GM19035 (cell line): ENCODE results near the gene NXT1.
"Not testable (repeated sequence)": the region's sequence is repeated elsewhere in the genome, so short reads cannot be mapped to it uniquely, and the experiment has no call there.

Source experiments
- ATAC-seq: cut with Tn5 transposase; IDR thresholded peaks from one replicate; pipeline ENCODE4 v1.9.1; 2021; ENCODE audit not compliant: unreplicated experiment

NXT1 gene

DNA sequence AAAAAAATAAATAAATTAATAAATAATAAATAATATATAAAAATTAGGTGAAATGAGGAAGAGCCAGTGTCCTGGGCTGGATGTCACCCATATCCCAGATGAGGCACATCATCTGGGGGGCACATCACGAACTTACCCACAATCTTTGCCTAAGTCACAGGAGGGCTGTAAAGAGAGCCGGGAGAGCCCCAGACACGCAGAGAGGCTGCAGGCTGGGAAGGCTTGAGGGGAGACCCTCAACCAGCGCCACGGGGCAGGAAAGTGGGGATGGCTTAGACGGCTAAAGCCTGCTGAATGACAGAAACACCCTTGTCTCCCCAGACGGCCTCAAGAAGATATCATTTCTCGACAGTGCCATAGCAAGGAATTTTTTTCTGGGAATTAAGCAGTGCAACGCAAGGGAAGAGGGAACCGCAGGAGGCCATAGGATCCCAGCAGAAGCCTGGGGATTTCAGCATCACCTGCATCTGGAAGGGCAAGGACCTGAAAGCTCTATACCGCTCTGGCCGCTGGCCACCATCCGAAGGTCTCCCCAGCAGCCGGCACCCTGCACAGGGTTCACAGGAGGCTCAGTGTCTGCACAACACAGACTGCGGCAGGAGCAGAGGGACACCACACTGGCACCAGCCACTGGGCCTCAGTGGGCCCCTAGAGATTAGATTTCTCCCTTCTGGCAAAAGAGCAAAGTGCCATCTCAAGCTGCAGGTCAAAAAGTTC is 22.8 kb upstream of the NXT1 start:
- ATAC-seq, result no peak

DNA sequence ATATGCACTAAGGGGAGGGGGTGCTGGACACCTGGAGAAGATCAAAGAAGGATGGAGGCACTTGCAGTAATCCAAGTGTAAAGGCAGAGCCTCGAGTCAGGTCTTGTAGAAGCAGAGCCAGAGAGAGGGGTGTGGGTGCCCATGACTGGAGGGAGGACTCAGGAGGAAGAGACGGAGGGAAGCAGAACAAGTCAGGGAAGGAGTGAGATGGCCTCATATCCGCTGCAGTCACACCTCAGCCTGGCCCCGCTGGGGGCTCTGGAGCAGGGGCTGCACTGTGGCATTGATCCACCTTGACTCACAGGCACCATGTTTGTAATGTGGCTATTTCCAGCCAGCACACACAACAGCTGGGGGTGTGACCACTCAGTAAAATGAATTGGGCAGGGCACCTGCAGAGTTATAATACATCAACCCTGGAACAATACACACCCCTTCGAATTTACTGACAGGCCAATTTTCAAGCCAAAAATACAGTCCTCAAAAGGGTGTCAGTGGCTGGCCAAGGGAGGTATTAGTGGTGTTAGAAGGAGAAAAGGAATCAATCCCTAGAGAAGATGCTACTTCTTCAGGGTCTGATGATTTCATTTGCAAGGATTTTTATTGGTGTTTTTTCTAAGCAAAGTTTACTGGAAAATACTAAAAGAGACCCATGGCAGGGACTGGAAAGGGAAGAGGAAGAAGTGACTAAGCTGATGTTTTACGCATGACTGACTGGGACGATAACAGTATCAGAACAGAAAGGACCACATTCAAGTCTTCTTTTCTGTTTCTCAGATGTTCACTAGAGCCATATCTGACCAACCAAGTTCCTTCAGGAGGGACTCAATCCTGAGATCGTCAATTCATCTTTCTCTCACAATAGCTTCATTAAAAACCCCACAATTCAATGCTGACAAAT is 18.9 kb upstream of the NXT1 start:
- ATAC-seq, result no peak

DNA sequence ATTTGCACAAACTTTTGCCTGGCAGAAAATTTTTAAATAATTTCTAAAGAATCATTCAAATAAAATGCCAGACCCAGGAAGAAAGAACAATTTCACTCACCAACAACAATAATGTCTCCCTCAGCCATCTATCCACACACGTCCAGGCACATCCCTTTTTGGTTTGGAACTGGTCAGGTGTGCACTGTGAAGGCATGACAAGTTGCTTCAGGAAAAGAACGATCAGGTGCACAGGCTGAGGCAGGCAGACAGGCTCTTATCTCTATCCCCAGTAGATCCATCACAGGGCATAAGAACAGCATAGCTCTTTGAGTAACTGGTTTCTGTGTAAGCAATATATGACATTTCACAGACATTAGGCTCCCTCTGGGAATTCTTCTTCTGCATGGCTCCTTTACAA is 18.1 kb upstream of the NXT1 start:
- ATAC-seq, result no peak

DNA sequence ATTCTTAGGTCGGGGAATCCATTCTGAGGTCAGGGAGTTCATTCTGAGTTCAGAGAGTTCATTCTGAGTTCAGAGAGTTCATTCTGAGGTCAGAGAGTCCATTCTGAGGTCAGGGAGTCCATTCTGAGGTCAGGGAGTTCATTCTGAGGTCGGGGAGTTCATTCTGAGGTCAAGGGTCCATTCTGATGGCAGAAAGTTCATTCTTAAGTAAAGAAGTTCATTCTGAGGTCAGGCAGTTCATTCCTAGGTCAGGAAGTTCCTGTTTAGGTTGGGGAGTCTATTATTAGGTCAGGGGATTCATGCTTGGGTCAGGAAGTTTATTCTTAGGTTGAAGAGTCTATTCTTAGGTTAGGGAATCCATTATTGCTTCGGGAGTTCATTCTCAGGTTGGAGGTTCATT is 16.5 kb upstream of the NXT1 start:
- no peak for ATAC-seq

DNA sequence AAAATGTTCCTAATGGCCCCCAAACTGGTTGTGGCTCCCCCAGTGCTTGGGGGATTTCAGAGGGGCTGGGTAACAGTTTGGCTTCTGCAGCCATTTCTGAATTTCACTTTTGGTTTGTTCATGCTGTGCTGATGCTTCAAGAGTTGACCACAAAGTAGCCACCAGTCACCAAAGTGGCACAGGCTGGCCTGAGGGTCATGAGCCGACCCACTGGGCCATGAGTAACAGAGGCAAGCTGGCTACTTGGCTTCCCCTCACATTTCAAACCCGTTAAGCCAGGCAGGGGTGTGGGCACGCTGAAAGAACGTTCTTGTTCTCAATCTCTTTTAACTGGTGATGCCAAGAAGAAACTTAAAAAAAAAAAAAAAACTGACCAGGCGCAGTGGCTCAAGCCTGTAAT is 15.1 kb upstream of the NXT1 start:
- no peak for ATAC-seq

DNA sequence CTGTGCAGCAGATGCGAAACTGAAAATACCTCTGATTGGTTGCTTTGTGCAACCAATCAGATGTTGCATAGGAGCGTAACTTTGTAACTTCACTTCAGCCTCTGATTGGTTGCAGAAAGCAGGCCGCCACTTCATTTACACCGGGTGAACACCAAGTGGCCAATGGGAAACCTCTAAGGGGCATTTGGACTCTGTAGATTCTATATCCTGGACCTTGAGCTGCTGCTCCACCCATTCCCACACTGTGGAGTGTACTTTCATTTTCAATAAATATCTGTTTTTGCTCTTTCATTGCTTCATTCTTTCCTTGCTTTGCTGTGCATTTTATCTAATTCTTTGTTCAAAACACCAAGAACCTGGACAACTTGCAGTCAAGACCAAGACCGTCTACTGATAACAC is 14.1 kb upstream of the NXT1 start:
- ATAC-seq, result no peak

DNA sequence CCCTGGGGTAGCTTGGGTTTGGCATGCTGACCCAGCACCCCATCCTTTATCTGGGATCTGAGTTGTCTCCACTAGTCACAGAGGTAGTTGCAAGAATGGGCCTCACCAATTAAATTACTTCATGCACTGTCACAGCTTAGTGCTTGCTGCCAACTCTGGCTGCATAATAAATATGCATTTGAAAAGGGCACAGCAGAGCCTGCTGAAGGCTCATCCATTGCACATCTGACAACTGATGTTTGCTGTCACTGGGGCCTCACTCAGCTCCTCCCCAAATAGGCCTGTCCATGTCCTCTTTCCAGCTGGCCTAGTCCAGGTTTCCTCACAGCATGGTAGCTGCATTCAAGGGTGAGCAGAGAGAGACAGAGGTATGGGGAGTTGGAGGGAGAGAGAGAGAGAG is 13.3 kb upstream of the NXT1 start:
- ATAC-seq, result no peak

DNA sequence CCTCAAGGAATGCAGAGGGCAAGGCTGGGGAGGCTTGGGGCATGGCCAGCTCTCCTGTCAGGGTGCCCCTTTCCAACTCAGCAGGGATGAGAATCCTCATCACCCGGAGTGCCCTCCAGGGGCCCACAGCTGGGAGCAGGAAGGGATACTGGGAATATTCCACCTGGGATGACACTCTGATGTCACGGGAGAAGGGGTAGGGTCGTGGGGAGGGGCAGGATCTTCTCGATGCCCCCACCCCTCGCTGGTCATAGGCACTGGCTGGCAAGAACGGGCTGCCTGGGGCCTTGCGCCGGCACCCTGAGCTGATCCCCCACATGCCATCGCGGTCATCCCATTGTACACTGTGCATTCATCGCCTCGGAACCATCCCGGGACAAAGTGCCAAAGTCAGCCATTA is 10.6 kb upstream of the NXT1 start:
- no peak for ATAC-seq

DNA sequence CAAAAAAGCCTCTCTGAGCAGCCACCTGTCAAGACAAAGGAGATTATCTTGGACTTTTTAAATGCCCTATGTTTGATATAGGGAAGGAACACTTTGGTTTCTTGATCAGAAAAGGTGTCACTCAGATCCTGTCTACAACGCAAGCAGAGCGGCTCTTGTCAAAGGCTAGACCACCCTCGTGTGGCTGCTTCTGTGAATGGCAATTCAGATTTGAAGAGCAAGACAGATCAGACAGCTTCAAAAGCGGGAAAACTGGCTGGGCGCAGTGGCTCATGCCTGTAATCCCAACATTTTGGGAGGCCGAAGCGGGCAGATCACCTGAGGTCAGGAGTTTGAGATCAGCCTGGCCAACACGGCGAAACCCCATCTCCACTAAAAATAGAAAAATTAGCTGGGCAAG is 10.1 kb upstream of the NXT1 start:
- ATAC-seq, result no peak

DNA sequence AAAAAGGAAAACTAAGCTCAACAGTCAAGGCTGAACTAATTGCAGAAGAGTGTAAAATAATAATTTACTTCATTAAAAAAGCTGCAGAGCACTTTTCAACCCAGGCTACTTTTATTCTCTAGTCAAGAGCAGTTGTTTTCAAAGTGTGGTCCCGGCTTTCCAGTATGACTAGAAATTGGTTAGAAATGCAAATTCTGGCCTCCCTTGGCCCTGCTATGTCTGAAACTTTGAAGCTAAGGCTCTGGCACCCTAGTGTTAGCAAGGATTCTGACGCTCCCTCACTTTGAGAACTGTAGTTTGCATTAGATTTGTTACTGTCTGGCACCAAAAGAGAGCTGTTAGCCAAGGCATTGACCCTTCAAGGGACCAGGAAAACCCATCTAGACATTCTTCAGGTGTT is 9.5 kb upstream of the NXT1 start:
- ATAC-seq, result peak; percentile 71

DNA sequence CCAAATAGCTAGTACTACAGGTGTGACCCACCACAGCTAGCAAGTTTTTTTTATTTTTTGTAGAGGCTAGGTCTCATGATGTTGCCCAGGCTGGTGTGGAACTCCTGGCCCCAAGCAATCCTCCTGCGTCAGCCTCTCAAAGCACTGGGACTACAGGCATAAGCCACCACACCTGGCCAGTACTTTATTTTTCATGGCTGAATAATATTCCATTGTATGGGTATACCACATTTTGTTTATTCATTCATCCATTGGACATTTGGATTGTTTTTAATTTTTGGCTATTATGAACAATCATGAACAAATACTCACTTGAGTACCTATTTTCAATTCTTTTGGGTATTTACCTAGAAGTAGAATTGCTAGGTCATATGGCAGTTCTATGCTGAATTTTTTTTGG is 7.0 kb upstream of the NXT1 start:
- no peak for ATAC-seq

DNA sequence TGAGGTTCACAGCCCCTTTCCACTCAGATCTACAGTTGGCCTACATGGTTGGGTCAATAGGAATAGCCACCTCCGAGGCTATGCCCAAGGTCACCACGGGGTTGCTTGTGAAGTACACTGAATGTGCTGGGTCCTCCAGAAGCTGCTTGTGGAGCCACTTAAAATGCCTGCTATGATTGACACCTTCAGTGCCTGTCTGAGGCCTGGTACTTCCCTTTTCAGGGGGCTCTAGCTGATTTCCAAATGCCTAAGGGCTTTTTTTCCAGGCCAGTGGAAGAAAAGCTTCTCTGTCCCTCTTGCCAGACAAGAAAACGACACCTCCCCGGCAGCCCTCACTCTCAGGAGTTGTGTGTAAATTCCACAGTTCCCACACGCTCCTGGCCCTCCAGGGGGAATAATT is 6.3 kb upstream of the NXT1 start:
- ATAC-seq, result no peak

DNA sequence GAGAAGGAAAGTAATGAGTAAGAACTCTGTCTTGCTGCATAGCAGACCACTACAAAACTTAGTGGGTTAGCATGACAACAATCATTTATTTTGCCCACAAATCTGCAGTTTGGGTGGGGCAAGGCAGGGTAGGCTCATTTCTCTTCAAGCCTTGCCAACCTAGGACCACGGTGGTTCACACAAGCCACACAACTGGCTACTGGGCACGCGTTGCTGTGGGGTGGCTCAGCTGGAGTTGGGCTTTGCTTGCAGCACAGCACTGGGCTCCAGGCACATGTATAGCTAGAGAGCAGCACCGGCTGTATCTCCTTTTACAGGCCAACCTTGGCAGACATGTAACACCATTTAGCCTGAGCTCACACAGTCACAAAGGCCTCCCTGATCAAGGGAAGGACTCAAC is 4.6 kb upstream of the NXT1 start:
- ATAC-seq, result no peak

DNA sequence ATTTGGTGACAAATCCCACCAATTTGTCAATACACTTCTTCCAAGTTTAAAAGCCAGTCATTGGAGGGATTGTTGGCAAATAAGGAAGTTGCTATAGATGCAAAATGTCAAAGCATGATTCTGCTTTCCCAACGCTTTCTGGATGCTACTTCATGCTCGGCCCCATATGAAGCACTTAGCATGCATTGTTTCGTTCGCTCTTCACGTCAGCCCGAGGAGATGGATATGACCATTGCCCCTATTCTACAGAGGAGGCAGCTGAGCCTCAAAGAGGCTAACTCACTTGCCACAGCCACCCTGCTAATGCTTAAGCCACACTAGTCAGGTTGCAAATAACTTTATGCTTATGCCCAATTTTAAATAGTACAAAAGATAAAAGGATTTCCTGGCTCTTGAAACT is 2.8 kb upstream of the NXT1 start:
- ATAC-seq, result no peak

DNA sequence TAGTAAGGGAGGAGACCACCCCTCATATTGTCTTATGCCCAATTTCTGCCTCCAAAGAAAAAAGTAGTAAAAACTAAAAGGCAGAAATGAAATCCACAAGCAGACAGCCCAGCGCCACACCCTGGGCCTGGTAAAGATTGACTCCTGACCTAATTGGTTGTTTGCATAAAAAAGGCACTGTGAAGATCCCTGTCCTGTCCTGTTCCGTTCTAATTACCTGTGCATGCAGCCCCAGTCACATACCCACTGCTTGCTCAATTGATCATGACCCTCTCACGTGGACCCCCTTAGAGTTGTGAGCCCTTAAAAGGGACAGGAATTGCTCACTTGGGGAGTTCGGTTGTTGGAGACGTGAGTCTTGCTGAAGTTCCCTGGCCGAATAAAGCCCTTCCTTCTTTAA is 2.1 kb upstream of the NXT1 start:
- not testable (repeated sequence) for ATAC-seq

DNA sequence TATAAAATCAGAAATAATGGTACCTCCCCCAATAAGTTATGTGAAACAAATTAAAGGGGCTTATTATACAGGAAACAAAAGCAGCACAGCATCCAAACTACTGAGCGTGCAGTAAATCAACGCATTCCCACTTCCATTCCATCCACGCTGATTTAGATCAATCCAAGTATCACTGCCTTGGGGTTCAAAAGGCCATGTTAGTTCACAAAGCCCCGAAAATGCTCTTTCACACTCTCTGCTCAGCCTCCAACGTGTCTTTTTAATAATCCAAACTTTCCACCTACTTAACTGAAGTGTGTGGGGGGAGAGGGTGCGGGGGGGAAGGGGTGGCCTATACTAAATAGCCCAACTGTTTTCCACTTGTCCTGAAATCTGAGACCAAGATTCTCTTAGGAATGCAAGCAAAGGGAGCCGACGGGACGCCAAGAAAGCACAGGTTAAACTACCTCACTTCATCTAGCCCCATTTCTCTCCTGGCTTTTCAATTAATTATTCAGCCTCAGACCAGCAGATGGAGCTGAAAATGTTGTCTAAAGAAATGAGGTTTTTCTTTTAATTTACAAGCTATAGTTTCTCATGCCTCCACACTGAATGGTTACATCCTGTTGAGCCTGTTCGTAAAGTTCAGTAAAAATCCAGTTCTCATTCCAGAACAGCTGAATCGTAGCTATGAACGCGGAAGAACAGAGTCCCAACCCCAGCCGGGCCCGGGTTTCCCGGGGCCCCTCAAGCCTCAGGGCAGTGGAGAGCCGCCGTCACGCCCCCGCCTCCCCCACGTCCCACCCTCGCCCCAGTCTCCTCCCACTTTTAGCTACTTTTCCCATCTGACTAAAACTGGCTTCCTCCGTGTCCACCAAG is 1.0 kb upstream of the NXT1 start:
- ATAC-seq, result peak; percentile 33

DNA sequence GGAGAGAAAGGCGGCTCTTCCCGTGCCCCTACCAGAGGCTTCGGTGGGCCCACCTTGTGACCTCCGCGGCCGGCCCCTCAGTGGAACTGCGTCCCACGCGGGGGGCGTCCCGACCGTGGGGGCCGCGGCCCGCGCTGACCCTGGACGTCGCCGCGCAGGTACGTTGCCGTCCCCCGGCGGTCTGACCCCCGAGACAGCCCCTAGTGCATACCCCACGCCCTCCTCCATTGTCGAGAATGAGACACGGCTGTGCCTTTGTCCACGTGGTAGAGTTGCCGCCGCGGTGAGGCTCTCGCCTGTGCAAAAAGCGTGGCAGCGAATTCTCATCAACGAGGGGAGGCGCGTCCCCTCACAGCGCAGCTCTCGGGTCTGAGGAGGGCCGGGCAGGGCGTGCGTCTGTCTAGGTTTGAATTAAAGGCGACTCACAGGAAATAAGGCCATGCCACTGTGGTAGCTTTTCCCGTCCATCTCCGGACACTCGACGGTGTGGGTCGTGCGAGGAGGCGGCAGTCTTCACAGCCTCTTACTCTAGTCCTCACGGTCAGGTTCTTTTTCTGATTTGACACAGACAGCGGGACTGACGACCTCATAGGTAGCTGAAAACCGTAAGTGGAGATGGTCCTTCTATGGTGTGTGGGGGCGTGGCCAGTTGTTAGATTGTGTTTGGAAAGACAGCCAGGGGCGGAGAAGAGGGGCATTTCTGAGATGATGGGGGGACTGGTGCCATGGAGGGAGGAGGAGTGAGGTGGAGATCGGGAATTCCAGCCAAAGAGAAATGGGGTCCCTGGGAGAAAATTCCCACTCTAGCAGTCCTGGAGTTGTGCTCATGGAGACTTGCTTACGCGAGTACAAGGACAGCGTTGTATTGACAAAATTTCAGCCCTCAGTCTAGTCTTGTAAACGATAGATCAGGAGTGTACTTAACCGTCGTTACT is 580 bp downstream of the NXT1 start:
- peak; percentile 25 for ATAC-seq

DNA sequence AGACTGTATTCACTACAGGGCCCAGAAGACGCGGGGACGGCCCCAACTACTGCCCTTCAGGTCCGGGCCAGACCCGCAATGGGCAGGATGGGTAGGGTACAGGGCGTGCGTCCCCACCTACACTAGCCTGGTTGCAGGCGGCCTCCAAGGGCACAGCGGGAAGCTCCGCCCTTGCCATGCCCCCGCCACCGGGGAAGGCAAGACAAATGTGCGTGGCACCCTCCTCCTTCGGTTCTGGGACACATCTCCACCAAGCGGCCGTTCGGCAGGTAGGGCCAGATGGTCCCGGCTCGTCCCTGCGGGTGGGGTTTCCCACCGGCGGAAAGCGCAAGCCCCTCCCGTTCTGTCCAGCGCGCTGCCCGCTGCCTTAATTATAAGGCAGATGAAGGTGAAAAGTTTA is 5.6 kb downstream of the NXT1 start:
- no peak for ATAC-seq

DNA sequence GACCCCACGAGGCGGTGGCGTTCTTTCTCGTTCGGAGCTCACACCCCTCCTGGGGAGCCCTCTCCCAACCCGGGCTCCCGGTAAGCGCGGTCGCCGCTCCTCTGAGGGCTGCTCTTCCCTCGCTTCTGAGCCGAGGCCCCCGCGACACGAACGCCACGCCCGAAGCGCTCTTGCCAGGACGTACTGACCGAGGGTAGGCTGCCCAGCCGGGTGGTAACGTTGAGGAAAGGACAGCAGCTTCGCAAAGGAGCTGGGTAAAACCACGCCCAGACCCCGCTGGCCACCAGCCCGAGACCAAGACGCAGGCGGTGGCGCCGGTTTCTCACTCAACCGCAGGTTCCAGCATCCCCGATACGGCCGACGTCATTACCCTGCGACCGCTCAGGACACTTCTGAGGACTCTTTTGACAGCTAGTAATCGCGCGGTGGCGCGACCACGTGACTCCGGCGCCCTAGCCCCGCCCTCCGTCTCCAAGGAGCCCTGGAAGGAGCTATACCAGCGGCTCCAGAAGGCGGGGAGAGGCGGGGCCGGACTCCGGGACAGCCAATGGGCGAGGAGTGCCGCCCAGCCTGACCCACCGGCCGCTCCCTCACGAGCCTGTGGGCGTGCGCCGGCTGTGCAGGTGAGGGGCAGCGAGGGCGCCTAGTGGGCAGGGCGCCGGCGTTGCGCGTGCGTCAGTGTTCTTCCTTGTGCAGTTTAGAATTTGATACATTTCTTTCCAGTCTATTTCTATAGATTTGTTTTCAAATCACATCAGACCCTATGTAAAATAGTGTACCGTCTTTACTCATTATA is 7.4 kb downstream of the NXT1 start:
- peak; percentile 71 for ATAC-seq

DNA sequence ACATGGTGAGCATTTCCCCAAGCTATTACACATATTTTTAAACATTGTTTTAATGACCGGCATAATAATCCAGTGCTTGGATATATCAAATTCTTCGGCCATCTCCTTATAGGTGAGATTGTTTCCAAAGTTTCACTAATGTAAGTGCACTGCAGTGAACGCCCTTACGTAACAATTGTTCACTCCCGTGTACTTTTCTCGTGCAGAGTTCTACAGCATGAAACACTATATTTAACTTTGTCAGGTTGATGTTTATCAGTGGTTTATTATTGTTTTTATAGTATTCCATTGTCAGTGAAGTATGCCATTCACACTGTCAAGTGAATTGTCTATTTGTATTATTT is 7.9 kb downstream of the NXT1 start:
- ATAC-seq, result no peak
